K562 (cell line): ENCODE data around the gene DNAJC15. TPM values are rescaled to one million over a fixed set of nuclear protein-coding genes. Genes with fewer than 3 reads are reported as not detected.

Source experiments
- ATAC-seq: fragments of 200-7000 bp; cut with Tn5 transposase; 3 replicates; pipeline ENCODE4 v1.9.1; 2020; ENCODE audit warnings: moderate library complexity
- BruUV-seq: library from RNA; stranded (reverse); fragments of 400-500 nt; replicated peaks from 2 replicates; lab custom pipeline; 2021; lab: Mats Ljungman, UMichigan
- CTCF ChIA-PET: fragments of 300-600 bp; formaldehyde crosslinking; extraction: SDS; loops from one replicate; lab custom pipeline; 2021; ENCODE audit warnings: low intra/inter-chr PET ratio; lab: Yijun Ruan, JAX
- POLR2A ChIA-PET: fragments of 300-600, 350-650 bp; sonication (Branson Sonifier 250); formaldehyde crosslinking; extraction: SDS; loops from one replicate; lab custom pipeline; 2021; ENCODE audit warnings: antibody characterized with exemption, inconsistent platforms; lab: Yijun Ruan, JAX
- DNase-seq, 4 experiments: peaks; one replicate each; pipeline versions ENCODE4 v3.0.0 to v3.0.0-alpha.2; 2011 to 2018; ENCODE audit warnings: low spot score in 3 of 4, mixed read lengths in 3 of 4; ENCODE audit errors: extremely low read depth in 1 of 4
- FAIRE-seq: peaks from 2 replicates; lab custom pipeline; 2011; peaks lifted over from hg19 to GRCh38; lab: Jason Lieb, UNC
- H2AFZ ChIP-seq: 2 replicates; pipeline ENCODE4 v1.6.0; 2011; ENCODE audit warnings: low read depth, low read length, control low read depth, inconsistent platforms
- H3K27ac ChIP-seq: fragments of 200-600 bp; 3 replicates; pipeline ENCODE4 v1.8.0; 2011; ENCODE audit warnings: low read depth, mild to moderate bottlenecking, control low read depth, inconsistent platforms, low read length, moderate library complexity, mixed read lengths; ENCODE audit errors: extremely low read depth
- H3K27me3 ChIP-seq, 2 experiments: fragments of 300-600 bp in 1 of 2; 2 replicates in 1 of 2; 3 replicates in 1 of 2; pipeline versions ENCODE4 v1.6.0 to v1.8.0; 2011; ENCODE audit warnings: inconsistent platforms in 2 of 2, low read length in 2 of 2, mild to moderate bottlenecking in 1 of 2, mixed read lengths in 1 of 2, moderate library complexity in 1 of 2; ENCODE audit not compliant: control insufficient read depth in 2 of 2, insufficient read depth in 2 of 2
- H3K36me3 ChIP-seq: fragments of 300-600 bp; 3 replicates; pipeline ENCODE4 v1.8.0; 2011; ENCODE audit warnings: mild to moderate bottlenecking, low read length, inconsistent platforms; ENCODE audit not compliant: control insufficient read depth, insufficient read depth
- H3K4me1 ChIP-seq, 2 experiments: fragments of 200-600 bp in 1 of 2; replicated peaks in 1 of 2; 2 replicates in 1 of 2; 3 replicates in 1 of 2; pipeline versions ENCODE4 v1.5.1 to v1.8.0; 2011; ENCODE audit warnings: inconsistent platforms in 2 of 2, low read length in 2 of 2, mild to moderate bottlenecking in 1 of 2, mixed read lengths in 1 of 2, moderate library complexity in 1 of 2; ENCODE audit not compliant: control insufficient read depth in 2 of 2, insufficient read depth in 2 of 2
- H3K4me2 ChIP-seq: 2 replicates; pipeline ENCODE4 v1.6.1; 2011; ENCODE audit warnings: low read length, control low read depth, inconsistent platforms, mixed read lengths; ENCODE audit not compliant: insufficient read depth
- H3K4me3 ChIP-seq: fragments of 200-600 bp; sonication (generic), shearing (Covaris generic); 2 replicates; pipeline ENCODE4 v1.5.1; 2016; ENCODE audit warnings: control low read depth, inconsistent platforms
- H3K79me2 ChIP-seq: fragments of 200-600 bp; 3 replicates; pipeline ENCODE4 v1.8.0; 2011; ENCODE audit warnings: low read length, inconsistent platforms; ENCODE audit not compliant: control insufficient read depth, insufficient read depth
- H3K9ac ChIP-seq, 2 experiments: 2 replicates each; pipeline versions ENCODE4 v1.6.0 to v1.6.1; 2011; ENCODE audit warnings: low read depth in 2 of 2, low read length in 2 of 2, control low read depth in 1 of 2, inconsistent platforms in 1 of 2, mild to moderate bottlenecking in 1 of 2, mixed read lengths in 1 of 2; ENCODE audit not compliant: insufficient read depth in 1 of 2
- H3K9me1 ChIP-seq: one replicate; pipeline ENCODE4 v1.6.0; 2011; ENCODE audit warnings: inconsistent platforms, mild to moderate bottlenecking, low read length, moderate library complexity; ENCODE audit not compliant: control insufficient read depth, insufficient read depth
- H3K9me3 ChIP-seq: replicated peaks from 2 replicates; pipeline ENCODE4 v1.5.1; 2011; ENCODE audit warnings: low read depth, low read length, inconsistent platforms; ENCODE audit not compliant: control insufficient read depth, insufficient read depth
- H4K20me1 ChIP-seq: replicated peaks from 2 replicates; pipeline ENCODE4 v1.6.1; 2011; ENCODE audit warnings: low read length, inconsistent platforms, mixed read lengths; ENCODE audit not compliant: control insufficient read depth, insufficient read depth
- BCOR ChIP-seq: fragments of 450-650 bp; IDR thresholded peaks from 2 replicates; pipeline ENCODE4 v1.6.1; 2016
- CREM ChIP-seq: IDR thresholded peaks from 2 replicates; pipeline ENCODE4 v1.6.1; 2014; ENCODE audit warnings: antibody characterized with exemption, low read depth
- ETV6 ChIP-seq, 3 experiments: fragments of 150-350 bp in 1 of 3; sonication (generic) in 1 of 3; formaldehyde crosslinking in 1 of 3; IDR thresholded peaks; 2 replicates each; pipeline versions ENCODE4 v1.6.1 to v1.8.0; 2014 to 2022; ENCODE audit warnings: borderline replicate concordance in 2 of 3, low read depth in 2 of 3, antibody characterized with exemption in 1 of 3, low read length in 1 of 3, mild to moderate bottlenecking in 1 of 3, missing genetic modification reagents in 1 of 3
- HMGXB4 ChIP-seq: sonication (generic); formaldehyde crosslinking; IDR thresholded peaks from 2 replicates; pipeline ENCODE4 v1.8.1; 2023; ENCODE audit warnings: mild to moderate bottlenecking, missing genetic modification reagents
- MECOM ChIP-seq: fragments of 250-450 bp; sonication (Bioruptor Pico); IDR thresholded peaks from 2 replicates; pipeline ENCODE4 v1.8.0; 2022; ENCODE audit warnings: inconsistent platforms
- PBX2 ChIP-seq, 2 experiments: IDR thresholded peaks in 1 of 2; conservative IDR thresholded peaks in 1 of 2; 2 replicates each; pipeline ENCODE4 v1.6.1; 2016; ENCODE audit warnings: low read depth in 2 of 2, mild to moderate bottlenecking in 1 of 2, missing compliant biosample characterization in 1 of 2, missing genetic modification characterization in 1 of 2, moderate library complexity in 1 of 2
- PHF20 ChIP-seq: fragments of 450-650 bp; IDR thresholded peaks from 2 replicates; pipeline ENCODE4 v1.6.1; 2018; ENCODE audit not compliant: partially characterized antibody
- POLR3A ChIP-seq: IDR thresholded peaks from 2 replicates; pipeline ENCODE4 v1.6.1; 2011; ENCODE audit warnings: borderline replicate concordance, mild to moderate bottlenecking, moderate library complexity; ENCODE audit not compliant: insufficient read length, insufficient read depth; ENCODE audit errors: extremely low read depth
- SRSF3 ChIP-seq: fragments of 200-400 bp; formaldehyde crosslinking; IDR thresholded peaks from 2 replicates; pipeline ENCODE4 v1.6.1; 2016; ENCODE audit warnings: mild to moderate bottlenecking, low read length, moderate library complexity; ENCODE audit not compliant: insufficient read depth
- TSC22D4 ChIP-seq: fragments of 450-650 bp; IDR thresholded peaks from 2 replicates; pipeline ENCODE4 v1.6.1; 2016; ENCODE audit warnings: missing genetic modification characterization, missing biosample characterization, control low read depth
- ZBTB33 ChIP-seq: sonication (generic); formaldehyde crosslinking; IDR thresholded peaks from 2 replicates; pipeline ENCODE4 v1.8.1; 2023; ENCODE audit warnings: mild to moderate bottlenecking, missing genetic modification reagents
- ZBTB7A ChIP-seq: IDR thresholded peaks from 2 replicates; pipeline ENCODE4 v1.6.1; 2011; ENCODE audit warnings: low read depth, mild to moderate bottlenecking, low read length, moderate library complexity, borderline replicate concordance; ENCODE audit not compliant: control insufficient read depth
- ZFP1 ChIP-seq: fragments of 450-650 bp; formaldehyde crosslinking; IDR thresholded peaks from 2 replicates; pipeline ENCODE4 v1.4.0; 2020; ENCODE audit warnings: mild to moderate bottlenecking, mixed read lengths
- ZKSCAN1 ChIP-seq: fragments of 150-350 bp; IDR thresholded peaks from 2 replicates; pipeline ENCODE4 v1.6.1; 2016; ENCODE audit warnings: low read depth, low read length
- ZNF561 ChIP-seq: fragments of 450-650 bp; formaldehyde crosslinking; conservative IDR thresholded peaks from 2 replicates; pipeline ENCODE4 v1.4.0; 2020; ENCODE audit warnings: mild to moderate bottlenecking, moderate library complexity
- WGBS: fragments of 100-300 bp; shearing (Covaris generic); methylation state at CpG from one replicate; pipeline ENCODE4 v1.1.6; 2016; ENCODE audit warnings: low coverage, mixed read lengths; ENCODE audit not compliant: insufficient coverage; ENCODE audit errors: missing lambda C conversion rate; 5-methylcytosine and 5-hydroxymethylcytosine counted together
- in situ Hi-C: fragments of 300-500 bp; cut with MboI; formaldehyde crosslinking; loops from 4 replicates; pipeline ENCODE4 v1.15.0; 2018; ENCODE audit warnings: inconsistent platforms, mixed read lengths
- intact Hi-C: fragments of 100-400 bp; cut with micrococcal nuclease; formaldehyde crosslinking; loops from 2 replicates; pipeline ENCODE4 v1.14.2; 2022
- polyA plus RNA-seq, 8 experiments: library from polyadenylated mRNA; depleted of rRNA in 4 of 8; stranded (reverse) in 5 of 8; unstranded in 3 of 8; fragments of >200 nt; fragmentation: Nextera tagmentation in 2 of 8; fragmentation: Illumina TruSeq in 1 of 8; extraction: Ambion mirVana in 2 of 8; extraction: Trizol in 1 of 8; gene quantifications; 2 replicates each; pipeline versions ENCODE4 v1.2.1 to v1.2.3, GENCODE V29; 2011 to 2014; ENCODE audit warnings: inconsistent platforms in 1 of 8, missing spikeins in 1 of 8
- total RNA-seq, 7 experiments: library from RNA; depleted of rRNA in 6 of 7; stranded (reverse); fragments of >200 nt in 6 of 7; fragmentation: Illumina TruSeq in 2 of 7; extraction: Trizol in 2 of 7; gene quantifications; 2 replicates each; pipeline versions ENCODE4 v1.2.1 to v1.2.3, GENCODE V29; 2011 to 2021; ENCODE audit warnings: low replicate concordance in 1 of 7

DNAJC15 gene
- total and polyA plus RNA-seq, 9 of the 15 experiments (the other 6 are each of a cell fraction or from before 2014, with no cell fraction given): 0.47 to 3.8 (median 1.0) TPM

GRCh38 chr13:43061496-43062280, 38.3 kb downstream of the DNAJC15 start:
- intact Hi-C loops: no loop called here
- Histone ChIP-seq H3K36me3 (no peaks in the 10 kb centered on the region), H3K4me3 (no peak overlapping the region), H3K9ac (no peak overlapping the region), H3K27ac (no peak overlapping the region), H3K4me2 (no peak overlapping the region), H3K4me1 (no peaks in the 10 kb centered on the region), H3K9me3 (no peaks in the 10 kb centered on the region), H3K79me2 (no peaks in the 10 kb centered on the region), H3K27me3 (no peaks in the 10 kb centered on the region), H2AFZ (no peak overlapping the region), H4K20me1 (no peaks in the 10 kb centered on the region), H3K9me1 (no peaks in the 10 kb centered on the region)
- 9% methylated on average over 5 of the region's 5 CpGs for WGBS
- FAIRE-seq: no peak
- no peak for ATAC-seq
- in situ Hi-C loops: no loop called here
- ChIA-PET POLR2A (no interaction called here), CTCF (no interaction called here)
- BruUV-seq: no TSS peak
- DNase-seq: no peak
- TF ChIP-seq BCOR (no peak), HMGXB4 (CRISPR knock-in tag) (no peak), ZBTB7A (no peak), ZFP1 (CRISPR knock-in tag) (no peak), ZBTB33 (no peak), ZNF561 (CRISPR knock-in tag) (no peak), PHF20 (no peak), ETV6 (IDR thresholded peaks at IDR 0.05; ENCODE audit: borderline replicate concordance in 1 of 2, low read depth in 2 of 2, low read length in 1 of 2) (no peak), ETV6 (CRISPR knock-in tag; IDR thresholded peaks at IDR 0.05; ENCODE audit: borderline replicate concordance) (no peak), POLR3A (no peak), CREM (no peak), MECOM (CRISPR knock-in tag) (no peak), PBX2 (CRISPR knock-in tag; IDR thresholded peaks at IDR 0.05; ENCODE audit: low read depth) (no peak), PBX2 (tag; conservative IDR thresholded peaks at IDR 0.05; ENCODE audit: low read depth) (no peak), TSC22D4 (tag) (no peak), ZKSCAN1 (no peak), SRSF3 (no peak)
